Activated gamma-delta T cell (primary cell): Measurements from ENCODE around the gene MCL1.

Experiments used
- DNase-seq: peaks from one replicate; lab custom pipeline; 2025; lab: John Stamatoyannopoulos, UW

MCL1 gene

GRCh38 chr1:150537732-150538684, 41.4 kb downstream of the MCL1 start:
- no peak for DNase-seq

- no peak for DNase-seq
Measured at GRCh38 chr1:150536836-150537731, 42.3 kb downstream of the MCL1 start.

DNA sequence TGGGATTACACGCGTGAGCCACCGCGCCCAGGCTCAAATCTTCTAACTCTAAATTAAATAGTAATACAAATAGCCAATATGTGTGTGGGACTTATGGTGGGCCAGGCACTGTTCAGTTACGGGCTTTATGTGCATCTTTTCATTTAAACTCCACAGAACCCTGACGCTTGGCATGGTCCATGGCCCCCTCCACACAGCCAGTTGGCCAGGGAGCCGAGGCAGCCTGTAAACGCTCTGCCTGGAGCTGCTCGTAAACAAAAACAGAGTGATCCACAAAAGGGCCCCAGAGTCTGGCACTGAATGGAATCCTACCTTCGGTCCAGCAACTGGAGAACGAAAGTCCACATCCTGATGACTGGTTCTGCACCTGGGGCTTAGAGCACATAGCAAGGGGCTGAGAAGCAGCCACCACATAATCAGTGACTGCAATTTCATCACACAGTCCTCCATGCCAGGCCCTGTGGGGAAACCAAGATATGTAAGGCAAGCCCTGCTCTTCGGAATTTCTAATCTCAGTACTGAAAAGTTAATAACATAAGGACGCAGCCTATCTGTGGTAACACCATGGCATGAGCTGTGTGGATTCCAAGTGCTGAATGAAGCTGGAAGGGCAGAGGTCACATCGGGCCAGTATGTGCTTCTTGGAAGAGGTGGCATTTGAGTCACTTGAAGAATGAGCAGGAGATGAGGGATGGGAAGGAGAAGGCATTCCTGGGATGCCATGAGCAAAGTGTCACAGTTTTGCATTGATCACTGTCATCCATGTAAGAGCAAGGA, 43.7 kb downstream of the MCL1 start:
- DNase-seq, result no peak

- no peak for DNase-seq
Measured at GRCh38 chr1:150534002-150534401, 45.4 kb downstream of the MCL1 start.

- no peak for DNase-seq
Measured at GRCh38 chr1:150532860-150533259, 46.5 kb downstream of the MCL1 start.

GRCh38 chr1:150530491-150531159, 48.8 kb downstream of the MCL1 start:
- DNase-seq, result no peak

GRCh38 chr1:150529017-150529416, 50.4 kb downstream of the MCL1 start:
- no peak for DNase-seq

- DNase-seq, result no peak
Measured at GRCh38 chr1:150528196-150528595, 51.2 kb downstream of the MCL1 start.

- DNase-seq, result no peak
Measured at GRCh38 chr1:150525348-150525747, 54.1 kb downstream of the MCL1 start.
